IPS-18c (cell line): ENCODE results near the gene USP2.
A peak's percentile ranks its signal among the peaks of the same experiment; 100 is the strongest.

Experiments used
- H3K4me3 ChIP-seq: 2 replicates; pipeline ENCODE4 v1.7.0; 2013; ENCODE audit warnings: low read depth, mild to moderate bottlenecking, low read length, moderate library complexity; ENCODE audit not compliant: insufficient read depth
- H3K9me3 ChIP-seq: one replicate; pipeline ENCODE4 v1.6.1; 2013; ENCODE audit warnings: mild to moderate bottlenecking, low read length, moderate library complexity; ENCODE audit not compliant: control insufficient read depth, insufficient read depth

USP2 gene

GRCh38 chr11:119329320-119329719, 52.2 kb downstream of the USP2 start:
- no peaks in the 10 kb centered on the region for H3K9me3 ChIP-seq
- H3K4me3 ChIP-seq, result no peak overlapping the region

GRCh38 chr11:119324189-119324588, 57.3 kb downstream of the USP2 start:
- Histone ChIP-seq H3K4me3 (no peak overlapping the region), H3K9me3 (peaks cover 4% of the 10 kb centered on the region)

GRCh38 chr11:119323532-119324033, 57.9 kb downstream of the USP2 start:
- no peak overlapping the region for H3K4me3 ChIP-seq
- peaks cover 4% of the 10 kb centered on the region for H3K9me3 ChIP-seq

- Histone ChIP-seq H3K9me3 (peaks cover 4% of the 10 kb centered on the region), H3K4me3 (no peak overlapping the region)
Observed at GRCh38 chr11:119322921-119323531, 58.5 kb downstream of the USP2 start.

GRCh38 chr11:119322360-119322739, 59.1 kb downstream of the USP2 start:
- Histone ChIP-seq H3K9me3 (peaks cover 4% of the 10 kb centered on the region), H3K4me3 (no peak overlapping the region)

- Histone ChIP-seq H3K4me3 (peak overlapping the region; percentile 64), H3K9me3 (peaks cover 4% of the 10 kb centered on the region)
Observed at GRCh38 chr11:119320776-119321524, 60.5 kb downstream of the USP2 start.

GRCh38 chr11:119320240-119320775, 61.2 kb downstream of the USP2 start:
- Histone ChIP-seq H3K4me3 (peak overlapping the region; percentile 64), H3K9me3 (peaks cover 4% of the 10 kb centered on the region)

- Histone ChIP-seq H3K4me3 (peak overlapping the region; percentile 20), H3K9me3 (peaks cover 4% of the 10 kb centered on the region)
Observed at GRCh38 chr11:119319700-119320239, 61.7 kb downstream of the USP2 start.

GRCh38 chr11:119319136-119319699, 62.3 kb downstream of the USP2 start:
- Histone ChIP-seq H3K9me3 (peaks cover 4% of the 10 kb centered on the region), H3K4me3 (peak overlapping the region; percentile 20)

- peaks cover 4% of the 10 kb centered on the region for H3K9me3 ChIP-seq
- H3K4me3 ChIP-seq, result peak overlapping the region; percentile 20; the same call in 1 of the 2 replicates
Observed at GRCh38 chr11:119318240-119319135, 63.0 kb downstream of the USP2 start.

GRCh38 chr11:119317592-119318239, 63.8 kb downstream of the USP2 start:
- Histone ChIP-seq H3K4me3 (peak overlapping the region; percentile 41; the same call in 1 of the 2 replicates), H3K9me3 (peaks cover 4% of the 10 kb centered on the region)

GRCh38 chr11:119316729-119317591, 64.5 kb downstream of the USP2 start, which contains the start of gene MCAM:
MCAM (minus strand) TSS chr11:119317130; CDS start chr11:119317101, 29 bp downstream.
- H3K9me3 ChIP-seq, result peaks cover 4% of the 10 kb centered on the region
- H3K4me3 ChIP-seq, result peak within 1 kb of the TSS; percentile 77

- peak overlapping the region; percentile 77 for H3K4me3 ChIP-seq
- H3K9me3 ChIP-seq, result peaks cover 4% of the 10 kb centered on the region
Observed at GRCh38 chr11:119316016-119316728, 65.3 kb downstream of the USP2 start.

GRCh38 chr11:119315131-119316015, 66.1 kb downstream of the USP2 start:
- Histone ChIP-seq H3K9me3 (no peaks in the 10 kb centered on the region), H3K4me3 (peak overlapping the region; percentile 77)
